Measurements from ENCODE around the gene KLHL7.
A peak's percentile ranks its signal among the peaks of the same experiment; 100 is the strongest.
"Not testable (repeated sequence)": the region's sequence is repeated elsewhere in the genome, so short reads cannot be mapped to it uniquely, and the experiment has no call there.

Gene KLHL7

DNA sequence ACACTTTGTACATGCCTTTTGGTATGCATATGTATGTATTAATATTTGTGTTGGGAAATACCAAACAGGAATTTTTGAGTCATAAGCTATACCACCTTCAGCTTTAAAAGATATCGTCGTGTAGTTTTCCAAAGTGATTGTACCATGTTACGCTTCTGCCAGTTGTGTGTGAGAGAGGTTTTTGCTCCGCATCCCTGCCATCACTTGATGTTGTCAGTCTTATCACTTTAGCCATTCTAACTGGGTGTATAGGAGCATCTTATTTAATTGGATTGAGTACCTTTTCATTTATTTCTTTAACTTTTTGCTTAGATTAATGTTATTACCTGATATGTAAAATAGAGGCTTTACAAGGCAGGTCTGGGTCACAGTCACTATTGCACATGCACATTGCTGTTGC lies 3.4 kb downstream of the KLHL7 start:
- DNase-seq (ENCODE audit: low read depth), result no peak

GRCh38 chr7:23109470-23109869 lies 3.9 kb downstream of the KLHL7 start:
- no peak for DNase-seq (ENCODE audit: low read depth)

DNA sequence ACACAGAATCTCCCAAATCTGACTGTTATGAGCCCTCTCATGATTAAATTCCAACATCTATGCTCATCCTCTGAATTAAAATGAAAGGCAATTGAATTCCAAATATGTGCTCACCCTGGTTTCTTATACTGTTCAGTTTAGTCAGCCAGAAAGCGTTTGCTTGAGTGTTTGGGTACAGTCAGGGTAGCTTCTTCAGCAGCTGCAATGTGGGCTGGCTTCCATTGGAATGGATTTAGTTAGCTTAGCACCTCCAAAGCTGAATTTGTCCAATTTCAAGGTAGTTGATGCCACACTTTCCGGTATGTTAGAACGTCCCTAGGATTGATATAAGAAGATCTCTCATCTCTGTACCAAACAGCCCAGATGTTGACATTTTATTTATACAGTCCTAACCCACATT lies 9.3 kb downstream of the KLHL7 start:
- DNase-seq (ENCODE audit: low read depth), result no peak

GRCh38 chr7:23115991-23116390 lies 10.4 kb downstream of the KLHL7 start:
- no peak for DNase-seq (ENCODE audit: low read depth)

DNA sequence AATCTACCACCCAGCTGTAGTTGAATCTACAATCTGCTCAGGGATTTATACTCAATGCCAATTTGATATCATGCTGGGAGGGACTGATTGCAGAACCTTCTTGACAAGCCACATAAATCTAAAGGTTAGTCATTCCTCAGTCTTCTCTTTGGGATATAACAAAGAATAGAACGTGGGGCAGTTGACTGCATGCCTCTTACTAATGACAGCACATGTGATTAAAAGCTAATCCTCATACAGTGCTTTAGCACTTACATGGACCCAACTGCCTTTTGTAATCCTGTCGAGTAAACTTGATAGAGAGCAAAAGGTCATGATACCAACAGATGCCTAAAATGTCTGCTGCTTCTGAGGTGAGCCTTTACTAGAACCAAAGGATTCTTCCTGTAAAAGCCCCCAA lies 12.3 kb downstream of the KLHL7 start:
- DNase-seq (ENCODE audit: low read depth), result no peak

GRCh38 chr7:23120106-23120505 lies 14.5 kb downstream of the KLHL7 start:
- DNase-seq (ENCODE audit: low read depth), result no peak

DNA sequence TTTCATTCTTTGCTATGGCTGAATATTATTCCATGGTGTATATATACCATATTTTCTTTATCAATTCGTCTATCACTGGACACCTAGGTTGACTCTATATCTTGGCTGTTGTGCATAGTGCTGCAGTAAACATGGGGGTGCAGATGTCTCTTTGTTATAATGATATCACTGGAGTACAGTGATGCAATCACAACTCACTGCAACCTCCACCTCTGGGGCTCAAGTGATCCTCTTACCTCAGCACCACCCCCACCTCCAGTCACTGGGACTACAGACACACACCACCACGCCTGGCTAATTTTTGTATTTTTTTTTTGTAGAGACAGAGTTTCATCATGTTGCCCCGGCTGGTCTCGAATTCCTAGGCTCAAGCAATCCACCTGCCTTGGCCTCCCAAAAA lies 15.6 kb downstream of the KLHL7 start:
- no peak for DNase-seq (ENCODE audit: low read depth)

DNA sequence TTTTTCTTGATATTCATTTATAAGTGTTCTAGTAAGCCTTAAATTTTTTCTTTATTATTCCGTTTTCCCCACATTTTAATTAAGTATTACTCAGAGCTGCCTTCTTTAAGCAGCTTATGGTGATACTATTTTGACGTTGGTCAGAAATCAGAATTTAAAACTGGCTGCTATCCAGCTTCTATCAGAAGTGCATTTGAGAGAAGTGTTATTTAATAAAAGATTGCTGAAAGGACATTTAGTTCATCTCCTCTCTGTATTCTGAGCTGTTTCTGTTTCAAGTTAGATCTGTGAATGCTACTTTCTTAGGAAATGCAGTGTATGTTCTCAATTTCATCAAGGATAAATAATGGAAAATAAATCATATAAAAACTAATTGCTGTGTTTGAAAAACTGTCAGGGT lies 17.4 kb downstream of the KLHL7 start:
- DNase-seq (ENCODE audit: low read depth), result no peak

- DNase-seq (ENCODE audit: low read depth), result no peak
Observed at GRCh38 chr7:23123465-23123864, 17.9 kb downstream of the KLHL7 start.

GRCh38 chr7:23129036-23129435 lies 23.5 kb downstream of the KLHL7 start:
- no peak for DNase-seq (ENCODE audit: low read depth)

DNA sequence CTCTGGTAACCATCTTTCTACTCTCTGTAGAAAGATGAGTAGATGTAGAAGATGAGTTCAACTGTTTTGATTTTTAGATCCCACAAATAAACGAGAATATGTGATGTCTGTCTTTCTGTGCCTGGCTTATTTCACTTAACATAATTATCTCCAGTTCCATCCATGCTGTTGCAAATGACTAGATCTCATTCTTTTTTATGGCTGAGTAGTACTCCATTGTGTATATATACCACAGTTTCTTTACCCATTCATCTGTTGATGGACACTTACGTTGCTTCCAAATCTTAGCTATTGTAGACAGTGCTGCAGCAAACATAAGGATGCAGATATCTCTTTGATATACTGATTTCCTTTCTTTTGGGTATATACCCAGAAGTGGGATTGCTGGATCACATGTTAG lies 26.2 kb downstream of the KLHL7 start:
- DNase-seq (ENCODE audit: low read depth), result not testable (repeated sequence)

DNA sequence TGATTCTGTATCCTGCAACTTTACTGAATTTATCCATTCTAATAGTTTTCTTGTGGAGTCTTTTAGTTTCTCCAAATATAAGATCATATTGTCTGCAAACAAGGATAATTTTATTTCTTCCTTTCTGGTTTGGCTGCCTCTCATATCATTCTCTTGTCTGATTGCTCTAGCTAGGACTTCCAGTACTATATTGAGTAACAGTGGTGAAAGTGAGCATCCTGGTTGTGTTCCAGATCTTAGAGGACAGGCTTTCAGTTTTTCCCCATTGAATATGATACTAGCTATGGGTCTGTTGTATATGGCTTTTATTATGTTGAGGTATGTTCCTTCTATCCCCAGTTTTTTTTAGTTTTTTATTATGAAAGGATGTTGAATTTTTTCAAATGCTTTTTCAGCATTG lies 28.2 kb downstream of the KLHL7 start:
- no peak for DNase-seq (ENCODE audit: low read depth)

GRCh38 chr7:23135755-23136154 lies 30.2 kb downstream of the KLHL7 start:
- no peak for DNase-seq (ENCODE audit: low read depth)

DNA sequence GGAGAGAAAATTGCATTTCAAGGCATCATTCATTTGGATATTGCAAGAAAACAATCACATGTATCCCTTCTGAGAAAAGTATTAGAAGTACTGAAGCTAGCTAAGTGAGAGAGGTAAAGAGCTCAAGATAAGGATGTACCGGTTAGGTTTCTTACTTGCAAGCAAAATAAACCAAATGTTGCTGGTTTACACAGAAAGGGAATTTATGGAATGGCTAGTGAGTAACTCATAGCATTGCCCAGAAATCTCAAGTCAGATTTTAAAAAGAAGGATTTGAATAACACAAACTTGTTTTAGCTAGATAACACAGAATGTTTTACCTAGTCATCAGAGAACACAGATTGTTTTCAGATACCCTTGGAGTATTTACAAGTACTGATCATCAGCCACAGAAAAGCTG lies 30.6 kb downstream of the KLHL7 start:
- DNase-seq (ENCODE audit: low read depth), result no peak

DNA sequence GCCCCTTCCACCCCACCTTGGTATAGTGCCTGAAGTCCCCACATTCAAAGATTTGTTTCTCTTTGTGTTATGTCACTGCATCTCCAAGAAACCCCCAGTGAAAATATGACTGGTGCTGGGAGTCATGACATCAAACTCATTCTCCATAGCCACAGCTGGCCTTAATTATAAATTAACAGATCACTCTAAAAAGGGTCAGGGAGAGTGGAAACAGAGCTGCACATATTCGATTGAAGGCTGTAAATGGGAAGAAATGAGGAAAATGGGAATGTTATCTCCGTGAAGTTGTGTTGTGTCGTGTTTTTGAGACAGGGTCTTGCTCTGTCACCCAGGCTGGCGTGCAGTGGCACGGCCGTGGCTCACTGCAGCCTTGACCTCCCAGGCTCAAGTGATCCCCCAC lies 52.1 kb downstream of the KLHL7 start:
- no peak for DNase-seq (ENCODE audit: low read depth)

DNA sequence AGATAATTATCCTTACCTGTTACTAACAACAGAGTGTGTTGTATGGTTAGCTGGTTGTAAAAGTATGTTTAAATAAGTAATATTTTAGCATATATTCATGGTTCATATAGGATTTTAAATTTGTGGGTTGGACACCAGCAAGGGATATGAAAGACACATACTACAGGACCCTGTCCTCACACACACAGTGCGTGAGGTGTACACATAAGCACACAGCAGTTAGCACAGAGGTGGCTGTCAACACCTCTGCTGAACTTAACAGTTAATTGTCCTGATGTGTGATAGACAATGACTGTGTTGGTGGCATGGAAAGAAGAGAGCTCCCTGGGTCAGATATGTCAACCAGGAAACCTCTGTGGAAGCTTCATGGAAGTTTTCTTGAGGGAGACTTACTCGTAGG lies 53.0 kb downstream of the KLHL7 start:
- DNase-seq (ENCODE audit: low read depth), result no peak

DNA sequence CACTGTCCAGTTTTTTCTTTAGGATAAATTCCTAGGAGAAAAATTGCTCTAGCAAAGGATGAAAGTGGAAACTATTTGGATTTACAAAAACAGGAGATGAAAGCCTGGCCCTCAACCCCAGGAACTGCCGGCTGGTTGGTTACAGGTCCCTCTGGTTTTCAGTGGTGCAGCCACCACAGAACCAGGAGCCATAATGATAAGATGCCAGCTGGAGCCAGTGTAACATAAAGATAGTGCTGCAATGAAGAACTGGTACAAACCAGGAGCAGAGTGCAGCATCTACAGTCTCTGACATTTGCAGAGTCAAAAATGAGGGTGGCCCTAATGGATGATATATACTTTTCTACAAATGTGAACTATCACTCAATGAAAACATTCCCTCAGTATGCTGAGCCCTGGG lies 55.9 kb downstream of the KLHL7 start:
- no peak for DNase-seq (ENCODE audit: low read depth)

DNA sequence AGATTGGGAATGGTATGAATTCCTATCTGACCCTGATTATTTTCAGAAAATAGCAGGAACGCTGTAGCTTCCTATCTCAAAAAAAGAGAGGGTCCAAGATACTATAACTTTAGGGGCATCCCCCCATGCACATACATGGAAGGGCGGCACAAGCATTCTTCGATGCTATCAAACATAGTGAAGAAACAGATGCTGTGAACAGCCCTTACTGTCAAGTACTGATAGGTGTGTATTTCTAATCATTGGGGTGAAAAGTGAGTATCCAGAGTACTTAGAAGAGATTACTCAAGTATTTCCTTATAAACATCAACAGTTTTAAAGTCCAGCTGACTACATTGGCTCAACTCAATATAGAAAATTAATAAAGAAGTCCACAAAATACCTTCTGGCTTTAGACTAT lies 59.3 kb downstream of the KLHL7 start:
- no peak for DNase-seq (ENCODE audit: low read depth)

DNA sequence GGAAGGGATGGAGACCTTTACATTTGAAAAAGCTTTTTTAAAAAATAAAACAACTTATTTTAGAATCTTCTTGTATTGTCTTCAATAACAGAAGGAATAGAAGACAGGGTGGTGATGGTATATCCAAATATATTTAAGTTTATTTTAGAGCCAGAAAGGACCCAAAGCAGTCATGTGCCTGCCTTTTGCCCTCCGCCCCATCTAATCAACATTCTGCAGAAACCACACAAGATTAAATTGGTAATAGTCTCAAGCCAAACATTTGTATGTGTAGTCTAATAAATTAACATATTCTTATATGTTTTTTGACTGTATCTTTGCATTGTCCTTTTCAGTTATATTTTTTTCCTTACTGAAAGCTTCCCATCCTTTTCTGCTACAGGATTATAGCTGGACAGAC lies 59.7 kb downstream of the KLHL7 start:
- no peak for DNase-seq (ENCODE audit: low read depth)

GRCh38 chr7:23167691-23168090 lies 62.1 kb downstream of the KLHL7 start:
- DNase-seq (ENCODE audit: low read depth), result no peak

- no peak for DNase-seq (ENCODE audit: low read depth)
Observed at GRCh38 chr7:23168111-23168885, 62.7 kb downstream of the KLHL7 start.

GRCh38 chr7:23175938-23176337 lies 70.4 kb downstream of the KLHL7 start:
- DNase-seq (ENCODE audit: low read depth), result no peak

GRCh38 chr7:23181684-23182553 lies 76.3 kb downstream of the KLHL7 start, which contains the start of gene NUP42:
Gene NUP42 (plus strand): TSS chr7:23182048. CDS start chr7:23182086, 38 bp downstream.
- peak; percentile 92 for DNase-seq (ENCODE audit: low read depth)

All from stimulated activated CD8-positive, alpha-beta memory T cell treated with anti-CD3 and anti-CD28 coated beads, Interleukin-7, amount 100 ng/mL, for 24 hours (primary cell).